ENCODE measurements around the gene ZFPM1. TPM values are rescaled to one million over a fixed set of nuclear protein-coding genes. Genes with fewer than 3 reads are reported as not detected.

ZFPM1 gene
- total RNA-seq, 1 experiment from 2014 or later, result 3.9 TPM

GRCh38 chr16:88494335-88495154 lies 41.5 kb downstream of the ZFPM1 start:
- no peaks in the 10 kb centered on the region for H3K36me3 ChIP-seq (ENCODE audit: control insufficient read depth, insufficient read depth, low read length)
- no peaks in the 10 kb centered on the region for H3K9me3 ChIP-seq (ENCODE audit: control insufficient read depth, insufficient read depth, low read depth, low read length)
- no TSS peak for BruUV-seq (replicated peaks)
- no peaks in the 10 kb centered on the region for H3K27me3 ChIP-seq (ENCODE audit: control insufficient read depth, insufficient read depth, low read length)
- in situ Hi-C loops (cut with HindIII; ENCODE audit: low pct_unique_long_range_greater_than_20kb, low sequenced_read_pairs) (no loop called here), intact Hi-C loops (cut with micrococcal nuclease; ENCODE audit: unreplicated experiment) (no loop called here)
- TF ChIP-seq TCF7L2 (IDR thresholded peaks at IDR 0.05; ENCODE audit: low read depth, low read length), result no peak
- no peak for TF ChIP-seq REST (IDR thresholded peaks at IDR 0.05; ENCODE audit: insufficient read depth in 1 of 2, low read depth in 2 of 2, low read length in 1 of 2)
- TF ChIP-seq POLR2AphosphoS5 (IDR thresholded peaks at IDR 0.05; ENCODE audit: low read depth, low read length), result no peak
- TF ChIP-seq, protein P1, sequence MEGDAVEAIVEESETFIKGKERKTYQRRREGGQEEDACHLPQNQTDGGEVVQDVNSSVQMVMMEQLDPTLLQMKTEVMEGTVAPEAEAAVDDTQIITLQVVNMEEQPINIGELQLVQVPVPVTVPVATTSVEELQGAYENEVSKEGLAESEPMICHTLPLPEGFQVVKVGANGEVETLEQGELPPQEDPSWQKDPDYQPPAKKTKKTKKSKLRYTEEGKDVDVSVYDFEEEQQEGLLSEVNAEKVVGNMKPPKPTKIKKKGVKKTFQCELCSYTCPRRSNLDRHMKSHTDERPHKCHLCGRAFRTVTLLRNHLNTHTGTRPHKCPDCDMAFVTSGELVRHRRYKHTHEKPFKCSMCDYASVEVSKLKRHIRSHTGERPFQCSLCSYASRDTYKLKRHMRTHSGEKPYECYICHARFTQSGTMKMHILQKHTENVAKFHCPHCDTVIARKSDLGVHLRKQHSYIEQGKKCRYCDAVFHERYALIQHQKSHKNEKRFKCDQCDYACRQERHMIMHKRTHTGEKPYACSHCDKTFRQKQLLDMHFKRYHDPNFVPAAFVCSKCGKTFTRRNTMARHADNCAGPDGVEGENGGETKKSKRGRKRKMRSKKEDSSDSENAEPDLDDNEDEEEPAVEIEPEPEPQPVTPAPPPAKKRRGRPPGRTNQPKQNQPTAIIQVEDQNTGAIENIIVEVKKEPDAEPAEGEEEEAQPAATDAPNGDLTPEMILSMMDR (IDR thresholded peaks at IDR 0.05), result no peak
- TF ChIP-seq SIN3A (IDR thresholded peaks at IDR 0.05; ENCODE audit: borderline replicate concordance, insufficient read depth, low read depth, low read length), result no peak
- ATAC-seq (no peak), DNase-seq (ENCODE audit: low read depth, low spot score) (no peak)
- no peaks in the 10 kb centered on the region for H3K4me1 ChIP-seq (ENCODE audit: control insufficient read depth, insufficient read depth, low read length)
- no peak overlapping the region for H3K4me3 ChIP-seq (ENCODE audit: low read depth in 2 of 2, low read length in 2 of 2)
- POLR2A ChIA-PET, result no interaction called here
- CTCF ChIA-PET, result no interaction called here
- no peak overlapping the region for H3K27ac ChIP-seq (ENCODE audit: low read length)

- ChIA-PET POLR2A (no interaction called here), CTCF (no interaction called here)
- no peak for TF ChIP-seq SIN3A (IDR thresholded peaks at IDR 0.05; ENCODE audit: borderline replicate concordance, insufficient read depth, low read depth, low read length)
- TF ChIP-seq TCF7L2 (IDR thresholded peaks at IDR 0.05; ENCODE audit: low read depth, low read length), result no peak
- TF ChIP-seq REST (IDR thresholded peaks at IDR 0.05; ENCODE audit: insufficient read depth in 1 of 2, low read depth in 2 of 2, low read length in 1 of 2), result no peak
- TF ChIP-seq POLR2AphosphoS5 (IDR thresholded peaks at IDR 0.05; ENCODE audit: low read depth, low read length), result no peak
- TF ChIP-seq, protein P1 (IDR thresholded peaks at IDR 0.05), result no peak
- in situ Hi-C loops (cut with HindIII; ENCODE audit: low pct_unique_long_range_greater_than_20kb, low sequenced_read_pairs), result no loop called here
- Histone ChIP-seq H3K27me3 (ENCODE audit: control insufficient read depth, insufficient read depth, low read length) (no peaks in the 10 kb centered on the region), H3K4me3 (ENCODE audit: low read depth in 2 of 2, low read length in 2 of 2) (no peak overlapping the region), H3K9me3 (ENCODE audit: control insufficient read depth, insufficient read depth, low read depth, low read length) (no peaks in the 10 kb centered on the region), H3K36me3 (ENCODE audit: control insufficient read depth, insufficient read depth, low read length) (no peaks in the 10 kb centered on the region), H3K4me1 (ENCODE audit: control insufficient read depth, insufficient read depth, low read length) (no peaks in the 10 kb centered on the region), H3K27ac (ENCODE audit: low read length) (no peak overlapping the region)
- no peak for DNase-seq (ENCODE audit: low read depth, low spot score)
- intact Hi-C loops (cut with micrococcal nuclease; ENCODE audit: unreplicated experiment), result no loop called here
- BruUV-seq (replicated peaks), result no TSS peak
- ATAC-seq, result no peak
Observed at GRCh38 chr16:88495268-88495772, 42.2 kb downstream of the ZFPM1 start.

Measured in Panc1 (cell line).